ENCODE results near the gene BCKDHA. TPM values are rescaled to one million over a fixed set of nuclear protein-coding genes. Genes with fewer than 3 reads are reported as not detected.

BCKDHA gene
- 9.6 and 20.9 TPM in 2 replicates for polyA plus RNA-seq

GRCh38 chr19:41397086-41398049 lies at the start of gene BCKDHA, which contains the start of gene EXOSC5:
Gene BCKDHA, plus strand, starts transcription at chr19:41397818. Its CDS starts 10 bp downstream, at chr19:41397828.
Gene EXOSC5, minus strand, starts transcription at chr19:41397359. Its CDS starts 31 bp downstream, at chr19:41397328.

GRCh38 chr19:41353466-41354342 lies 43.9 kb upstream of the BCKDHA start, which contains the start of gene TGFB1:
Gene TGFB1, minus strand, starts transcription at chr19:41353922. Its CDS starts 878 bp downstream, at chr19:41353044.

DNA sequence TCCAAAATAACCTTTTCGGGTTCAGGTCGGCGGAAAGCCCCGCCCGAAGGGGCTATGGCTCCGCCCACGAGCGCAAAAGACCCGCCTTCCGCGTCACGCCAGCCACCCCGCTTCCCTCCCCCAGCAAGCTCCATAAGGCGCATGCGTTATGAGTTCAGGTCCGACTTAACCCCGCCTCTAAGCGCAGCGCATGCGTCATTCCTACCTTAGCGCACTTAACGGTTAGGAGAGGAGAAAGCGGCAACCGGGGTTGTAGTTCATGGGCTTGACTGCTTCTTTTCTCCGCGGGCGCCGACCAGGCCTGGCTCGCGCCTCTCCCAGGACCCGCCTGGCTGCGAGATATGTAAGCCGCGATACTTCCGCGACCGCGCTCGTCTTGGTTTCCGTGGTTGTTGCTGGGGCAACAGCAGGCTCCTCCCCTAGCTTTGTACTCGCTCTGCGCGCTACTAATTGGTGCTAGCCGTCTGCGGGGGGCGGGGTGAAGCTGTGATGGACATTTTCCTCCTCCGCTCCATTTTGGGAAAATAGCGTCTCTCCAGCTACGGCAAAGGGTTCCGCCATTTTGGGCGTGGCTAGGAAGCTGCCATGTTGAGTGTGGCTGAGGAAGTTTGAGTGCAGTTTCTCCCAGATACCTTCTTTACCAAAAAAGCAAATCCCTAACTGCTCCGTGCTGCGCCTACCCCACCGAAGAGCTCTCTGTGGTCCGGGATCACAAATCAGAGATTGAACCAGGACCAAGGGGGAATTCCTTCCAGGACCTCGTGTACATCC lies 33.7 kb upstream of the BCKDHA start, which contains the start of gene B9D2:
B9D2 (minus strand) TSS at position 397 of the 771 bp plus-strand sequence. CDS start 630 bp downstream, outside the sequence.

GRCh38 chr19:41376241-41376997 lies 21.2 kb upstream of the BCKDHA start, which contains the start of gene TMEM91:
Gene TMEM91, plus strand, starts transcription at chr19:41376533. Its CDS starts 1,777 bp downstream, at chr19:41378310.

DNA sequence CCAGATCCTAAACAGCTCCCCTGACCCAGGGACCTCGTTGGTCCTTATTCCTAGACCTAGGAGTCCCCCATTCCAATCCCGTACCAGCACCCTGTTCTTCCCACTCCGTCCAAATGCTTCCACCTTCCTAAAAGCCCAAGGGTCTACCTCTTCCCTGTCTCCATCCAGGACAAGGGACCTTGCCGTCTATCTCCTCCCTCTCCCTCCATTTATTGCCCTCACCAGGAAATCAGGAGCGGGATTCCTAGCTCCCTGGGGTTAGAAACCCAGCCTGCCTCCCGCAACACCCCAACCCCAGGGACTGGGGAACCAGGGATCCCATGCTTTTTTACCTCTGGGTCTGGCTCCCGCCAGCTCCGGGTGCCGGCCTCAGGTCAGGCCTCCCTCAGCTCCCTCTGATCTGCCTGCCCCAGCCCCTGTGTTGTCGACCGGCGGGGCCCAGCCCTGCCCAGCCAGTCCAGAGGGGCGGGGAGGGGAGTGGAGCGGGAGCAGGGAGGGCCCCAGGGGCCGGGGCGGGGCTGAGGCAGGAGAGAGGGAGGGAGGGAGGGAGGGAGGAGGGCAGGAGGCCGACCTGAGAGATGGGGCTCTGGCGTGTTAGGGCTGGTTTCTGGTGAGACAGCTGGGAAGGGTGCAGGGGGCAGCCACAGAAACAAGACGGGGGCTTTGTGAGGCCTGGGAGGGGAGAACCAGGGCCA lies 29.5 kb downstream of the BCKDHA start, which contains the start of gene B3GNT8:
B3GNT8 (minus strand) TSS at position 423 of the 695 bp plus-strand sequence. CDS start 596 bp downstream, outside the sequence.

DNA sequence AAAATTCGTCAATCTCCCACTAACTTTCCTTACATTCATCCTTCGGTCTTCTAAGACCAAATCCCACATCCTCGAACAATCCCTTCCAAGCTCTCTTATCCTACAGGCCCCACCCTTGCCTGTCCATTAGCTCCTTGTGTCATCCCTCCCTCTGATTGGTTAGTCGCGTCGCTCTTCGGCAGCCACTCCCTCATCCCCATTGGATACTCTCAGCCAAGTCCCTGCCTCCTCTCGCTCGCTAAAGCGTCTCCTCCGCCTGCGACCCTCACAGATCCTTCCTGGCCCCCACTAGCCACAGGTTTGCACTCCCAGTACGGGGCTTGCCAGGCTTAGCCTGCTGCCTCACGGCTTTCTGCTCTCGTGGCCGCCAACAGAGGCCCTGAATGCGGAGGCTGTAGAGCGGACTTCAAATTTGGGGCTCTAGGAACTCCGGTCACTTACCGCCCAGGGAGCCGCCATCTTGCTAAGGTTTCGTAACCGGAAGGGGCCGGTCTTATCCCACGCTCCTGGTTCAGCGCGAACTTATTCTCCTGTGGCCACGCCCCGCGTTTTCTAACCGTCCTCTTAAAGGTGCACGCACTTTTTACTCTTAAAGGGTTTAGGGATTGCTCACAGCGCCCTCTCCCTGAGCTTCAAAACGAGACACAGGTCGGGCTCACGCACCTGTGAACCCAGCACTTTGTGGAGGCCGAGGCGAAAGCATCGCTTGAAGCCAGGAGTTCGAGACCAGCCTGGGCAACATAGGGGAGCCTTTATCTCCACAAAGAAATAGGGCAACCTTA lies 42.0 kb downstream of the BCKDHA start, which contains the start of gene DMAC2:
DMAC2 (minus strand) TSS at position 472 of the 782 bp plus-strand sequence; CDS start at position 459, 13 bp downstream.

GRCh38 chr19:41442473-41443355 lies 45.1 kb downstream of the BCKDHA start, which contains the start of gene ERICH4:
Gene ERICH4, plus strand, starts transcription at chr19:41443156. Its CDS starts 14 bp downstream, at chr19:41443170.

Other genes with a start within 250 kb of the BCKDHA start
- gene CYP2S1, start 204.6 kb upstream of the BCKDHA start, polyA plus RNA-seq: 0.14 and 0.34 TPM in 2 replicates
- 2.5 and 3.9 TPM in 2 replicates for gene AXL, start 178.6 kb upstream of the BCKDHA start, polyA plus RNA-seq
- gene HNRNPUL1, start 133.4 kb upstream of the BCKDHA start, polyA plus RNA-seq: 14.1 and 15.2 TPM in 2 replicates
- gene CCDC97, start 87.6 kb upstream of the BCKDHA start, polyA plus RNA-seq: 1.5 and 3.9 TPM in 2 replicates
- gene TGFB1, start 43.9 kb upstream of the BCKDHA start, polyA plus RNA-seq: not detected in 2 replicates
- gene B9D2, start 33.7 kb upstream of the BCKDHA start, polyA plus RNA-seq: 5.1 and 6.7 TPM in 2 replicates
- 0.43 and 3.3 TPM in 2 replicates for gene TMEM91, start 21.3 kb upstream of the BCKDHA start, polyA plus RNA-seq
- gene EXOSC5, start 459 bp upstream of the BCKDHA start, polyA plus RNA-seq: 27.9 and 29.3 TPM in 2 replicates
- not detected in 2 replicates for gene B3GNT8, start 29.6 kb downstream of the BCKDHA start, polyA plus RNA-seq
- 14.9 and 20.5 TPM in 2 replicates for gene DMAC2, start 42.1 kb downstream of the BCKDHA start, polyA plus RNA-seq
- gene ERICH4, start 45.3 kb downstream of the BCKDHA start, polyA plus RNA-seq: not detected in 2 replicates
- gene CEACAM21, start 178.3 kb downstream of the BCKDHA start, polyA plus RNA-seq: not detected in 2 replicates
- gene CEACAM4, start 229.3 kb downstream of the BCKDHA start, polyA plus RNA-seq: not detected in 2 replicates

All from Purkinje cell (primary cell).